ENCODE measurements around the gene DOK6. TPM values are rescaled to one million over a fixed set of nuclear protein-coding genes. Genes with fewer than 3 reads are reported as not detected.

The DOK6 gene
- total RNA-seq, 2 donors from 2014 or later: 9.0 to 11.2 TPM

DNA sequence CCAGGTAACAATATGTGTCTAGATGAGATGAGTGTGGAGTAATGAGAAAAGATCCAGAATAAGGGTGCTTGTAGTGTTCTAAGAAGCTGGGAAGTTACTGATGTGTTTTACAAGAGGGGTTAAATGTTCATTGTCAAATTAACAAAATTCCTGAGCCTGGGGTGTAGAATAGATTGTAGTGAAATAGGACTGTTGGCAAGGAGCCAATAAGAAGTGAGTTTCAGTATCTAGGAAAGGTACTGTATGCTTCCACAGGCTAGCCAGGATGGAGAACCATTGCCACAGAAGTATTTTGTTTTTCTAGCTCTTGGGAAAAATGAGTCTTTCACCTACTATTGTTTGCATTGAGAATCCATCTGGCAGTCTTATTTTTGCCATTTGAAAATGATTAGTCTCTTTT lies 10.5 kb downstream of the DOK6 start:
- intact Hi-C loops (cut with DNase I): no loop called here
- DNase-seq: no peak
- no peak for ATAC-seq

DNA sequence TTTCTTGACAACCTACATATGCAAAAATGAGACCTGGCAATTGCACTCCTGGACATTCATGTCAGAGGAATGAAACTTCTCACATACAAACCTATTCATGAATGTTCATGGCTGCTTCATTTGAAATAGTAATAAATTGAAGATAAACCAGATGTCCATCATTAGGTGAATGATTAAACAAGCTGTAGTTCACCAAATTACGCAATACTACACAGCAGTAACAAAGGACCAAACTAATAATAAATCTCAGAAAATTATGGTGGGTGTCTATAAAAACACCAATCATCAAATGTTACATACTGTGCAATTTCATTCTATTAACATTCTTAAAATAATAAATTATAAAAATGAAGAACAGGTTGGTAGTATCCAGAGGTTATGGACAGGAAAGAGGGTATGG lies 13.5 kb downstream of the DOK6 start:
- intact Hi-C loops (cut with DNase I): no loop called here
- no peak for DNase-seq
- no peak for ATAC-seq

DNA sequence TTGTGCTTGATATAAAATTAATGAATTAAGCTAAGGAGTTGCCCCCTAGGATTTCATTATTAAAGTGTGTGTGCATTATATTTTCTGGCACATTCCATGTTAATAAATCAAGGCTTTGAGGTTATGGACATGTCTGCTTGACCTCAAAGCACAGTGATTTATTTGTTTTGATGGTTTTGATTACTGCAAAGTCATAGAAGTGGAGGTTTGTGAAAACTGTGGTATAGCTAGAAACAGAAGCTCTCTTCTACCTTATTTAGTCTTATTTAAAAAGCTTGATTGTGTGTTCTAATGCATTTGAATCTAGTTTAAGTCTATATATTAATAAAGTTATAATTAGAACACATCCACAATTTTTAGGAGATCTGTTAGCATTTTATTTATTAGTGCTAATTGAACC lies 32.2 kb downstream of the DOK6 start:
- ATAC-seq (no peak), DNase-seq (no peak)
- intact Hi-C loops (cut with DNase I): no loop called here

DNA sequence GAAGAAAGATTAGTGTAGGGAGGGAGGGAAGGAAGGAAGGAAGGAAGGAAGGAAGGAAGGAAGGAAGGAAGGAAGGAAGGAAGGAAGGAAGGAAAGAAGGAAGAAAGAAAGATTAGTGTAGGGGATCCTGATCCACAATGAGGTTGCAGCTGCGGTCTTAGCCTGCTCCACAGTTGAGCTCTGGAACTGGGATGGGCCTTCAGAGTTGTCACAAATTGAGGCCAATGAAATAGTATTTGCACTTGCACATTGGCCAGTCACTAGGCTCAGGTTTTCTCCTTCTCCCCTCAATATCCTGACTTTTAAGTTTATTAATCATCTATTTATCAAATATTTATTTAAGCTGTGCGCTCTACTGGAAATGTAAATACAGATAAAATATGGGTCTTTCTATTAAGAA lies 34.3 kb downstream of the DOK6 start:
- intact Hi-C loops (cut with DNase I): no loop called here
- ATAC-seq (no peak), DNase-seq (no peak)

DNA sequence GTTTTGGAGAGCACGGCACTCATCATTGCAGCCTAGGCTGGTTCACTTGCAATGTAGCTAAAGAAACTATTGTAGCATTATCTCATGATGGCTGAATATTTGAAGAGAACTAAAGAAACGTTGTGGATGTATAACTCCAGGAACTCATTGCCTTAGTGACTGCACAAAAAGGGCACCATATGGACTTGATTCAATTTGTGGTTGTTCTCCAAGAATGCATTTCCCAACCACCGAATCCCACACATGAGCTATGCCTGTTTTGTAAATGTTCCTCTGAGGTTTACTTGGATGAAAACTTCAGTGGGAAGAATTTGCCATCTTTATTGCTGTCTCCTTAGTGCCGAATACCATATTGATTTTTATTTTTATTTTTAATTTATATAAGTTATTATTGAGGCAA lies 43.5 kb downstream of the DOK6 start:
- DNase-seq (no peak), ATAC-seq (no peak)
- intact Hi-C loops (cut with DNase I): no loop called here

DNA sequence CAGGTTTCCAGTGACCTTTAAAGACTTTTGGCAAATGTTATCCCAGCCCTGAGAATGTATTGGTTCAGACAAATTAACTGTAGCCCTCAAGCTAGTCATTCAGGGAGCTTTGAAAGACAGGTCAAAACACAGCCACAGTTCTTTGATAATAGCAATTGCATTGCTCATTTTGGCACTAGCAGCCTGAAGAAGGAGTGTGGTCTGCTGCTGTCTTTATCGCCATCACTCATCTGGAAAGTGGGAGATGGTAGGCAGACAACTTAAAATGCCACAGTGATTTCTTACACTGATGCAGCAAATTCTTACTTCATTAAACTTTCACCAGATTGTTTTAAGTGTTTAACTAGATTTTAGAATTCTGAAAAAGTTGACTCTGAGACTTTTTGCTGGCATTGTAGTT lies 47.2 kb downstream of the DOK6 start:
- intact Hi-C loops (cut with DNase I): no loop called here
- ATAC-seq: no peak
- DNase-seq: no peak

DNA sequence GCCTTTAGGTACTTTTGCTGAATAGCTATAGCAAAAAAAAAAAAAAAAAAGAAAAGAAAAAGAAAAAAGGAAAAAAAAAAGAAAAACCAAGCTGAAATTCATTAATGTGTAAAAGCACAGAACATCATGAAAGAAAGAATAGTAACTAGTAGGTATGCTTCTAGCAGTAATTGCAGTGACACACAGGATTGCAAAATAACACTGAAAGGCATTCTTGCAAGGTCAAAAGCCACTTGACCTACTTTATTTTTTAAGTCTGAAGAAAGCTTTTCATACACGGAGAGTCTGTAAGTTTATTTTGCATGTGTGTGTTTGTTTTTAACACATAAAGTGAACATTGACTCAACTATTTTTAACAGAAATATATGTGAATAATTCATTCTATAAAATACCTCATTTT lies 54.4 kb downstream of the DOK6 start:
- intact Hi-C loops (cut with DNase I): no loop called here
- no peak for DNase-seq
- ATAC-seq: no peak

DNA sequence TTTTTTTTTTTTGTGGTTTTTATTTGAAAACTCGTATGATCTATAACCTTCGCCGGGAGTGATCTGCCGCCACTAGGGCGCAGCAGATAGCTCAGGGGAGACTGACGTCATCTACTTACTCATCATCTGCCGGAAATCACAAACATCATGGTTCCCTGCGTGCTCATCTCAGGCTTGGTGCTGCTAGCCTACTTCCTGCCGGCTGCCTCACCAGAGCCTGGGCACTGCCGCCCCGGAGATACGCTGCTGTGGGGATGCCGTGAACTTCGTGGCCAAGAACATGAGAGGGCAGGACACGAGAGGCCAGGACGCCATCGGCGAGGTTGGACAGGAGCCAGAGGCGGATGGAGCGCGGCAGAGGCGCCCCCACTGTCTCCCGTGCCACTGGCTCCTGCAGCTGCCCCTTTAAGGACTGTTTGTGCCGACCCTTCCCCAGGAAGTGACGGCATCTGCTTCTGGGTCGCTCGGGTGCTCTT lies 68.8 kb downstream of the DOK6 start:
- intact Hi-C loops (cut with DNase I): no loop called here
- DNase-seq: no peak
- ATAC-seq: no peak

DNA sequence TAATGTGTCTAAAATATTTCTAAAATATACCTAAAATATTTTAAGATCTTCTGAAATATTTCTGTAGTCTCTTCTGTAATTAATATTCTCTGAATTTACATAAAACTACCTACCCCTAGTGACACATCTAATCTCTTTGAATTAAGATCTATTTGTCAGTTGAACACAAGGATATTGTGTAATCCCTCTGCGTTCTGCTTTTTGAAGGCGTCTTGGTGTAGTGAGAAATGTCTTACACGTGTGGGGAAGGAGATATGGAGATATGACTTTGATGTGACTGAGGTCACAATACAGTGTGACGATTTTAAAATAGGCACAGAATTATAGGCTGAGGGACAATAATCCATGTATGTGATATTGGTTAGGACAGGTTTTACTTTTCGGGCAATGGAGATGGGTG lies 79.8 kb downstream of the DOK6 start:
- no peak for ATAC-seq
- DNase-seq: no peak
- intact Hi-C loops (cut with DNase I): no loop called here

DNA sequence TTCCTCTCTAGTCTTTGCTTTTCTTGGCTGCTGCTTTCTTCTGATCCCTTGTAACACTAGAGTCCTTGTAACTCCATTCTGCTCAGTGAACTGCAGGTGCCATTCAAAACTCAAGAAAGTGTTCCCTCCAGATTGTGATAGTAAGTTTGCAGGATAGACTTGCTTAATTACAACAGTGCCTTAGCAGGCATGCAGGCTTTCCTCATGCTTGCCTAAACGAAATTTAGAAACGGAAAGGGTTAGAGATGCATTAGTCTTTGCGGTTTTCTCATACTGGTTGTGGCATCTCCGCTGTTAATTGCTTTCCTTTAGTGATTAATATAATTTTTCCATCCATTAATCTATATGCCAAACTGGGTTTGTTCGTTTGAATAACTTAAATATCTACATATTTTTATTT lies 82.9 kb downstream of the DOK6 start:
- ATAC-seq (no peak), DNase-seq (no peak)
- intact Hi-C loops (cut with DNase I): no loop called here

DNA sequence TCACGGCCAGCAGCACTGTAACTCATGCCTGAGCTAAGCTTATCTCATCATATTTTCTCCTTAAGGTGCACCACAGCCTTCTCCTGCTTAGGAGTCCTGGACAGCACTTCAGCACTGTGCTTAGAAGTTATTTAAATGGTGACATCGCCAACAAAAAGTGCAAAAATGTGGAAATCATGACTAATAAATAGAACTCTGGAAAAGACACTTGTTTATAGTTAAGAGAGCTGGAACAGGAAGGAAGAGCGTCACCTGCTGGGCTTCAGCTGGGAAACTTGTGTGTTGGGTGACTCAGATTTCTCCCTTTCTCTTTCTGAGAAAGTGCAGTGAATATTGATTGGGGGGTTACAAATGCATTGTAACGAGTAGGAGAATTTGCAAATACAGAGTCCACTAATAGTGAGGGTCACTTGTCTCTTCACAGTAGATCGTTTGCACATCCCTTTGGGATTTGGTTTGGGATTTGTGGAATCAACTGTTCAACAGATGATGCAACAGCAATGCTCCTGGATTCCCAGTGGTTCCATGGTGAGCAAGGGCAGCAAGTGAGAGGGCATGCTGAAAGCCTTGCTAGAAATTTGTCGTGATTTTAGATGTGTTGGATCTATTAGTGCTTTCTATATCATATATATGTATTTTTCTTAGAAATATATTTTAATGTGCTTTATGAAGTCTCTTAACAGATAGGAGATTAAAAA lies 84.2 kb downstream of the DOK6 start:
- ATAC-seq: no peak
- intact Hi-C loops (cut with DNase I): no loop called here
- no peak for DNase-seq

DNA sequence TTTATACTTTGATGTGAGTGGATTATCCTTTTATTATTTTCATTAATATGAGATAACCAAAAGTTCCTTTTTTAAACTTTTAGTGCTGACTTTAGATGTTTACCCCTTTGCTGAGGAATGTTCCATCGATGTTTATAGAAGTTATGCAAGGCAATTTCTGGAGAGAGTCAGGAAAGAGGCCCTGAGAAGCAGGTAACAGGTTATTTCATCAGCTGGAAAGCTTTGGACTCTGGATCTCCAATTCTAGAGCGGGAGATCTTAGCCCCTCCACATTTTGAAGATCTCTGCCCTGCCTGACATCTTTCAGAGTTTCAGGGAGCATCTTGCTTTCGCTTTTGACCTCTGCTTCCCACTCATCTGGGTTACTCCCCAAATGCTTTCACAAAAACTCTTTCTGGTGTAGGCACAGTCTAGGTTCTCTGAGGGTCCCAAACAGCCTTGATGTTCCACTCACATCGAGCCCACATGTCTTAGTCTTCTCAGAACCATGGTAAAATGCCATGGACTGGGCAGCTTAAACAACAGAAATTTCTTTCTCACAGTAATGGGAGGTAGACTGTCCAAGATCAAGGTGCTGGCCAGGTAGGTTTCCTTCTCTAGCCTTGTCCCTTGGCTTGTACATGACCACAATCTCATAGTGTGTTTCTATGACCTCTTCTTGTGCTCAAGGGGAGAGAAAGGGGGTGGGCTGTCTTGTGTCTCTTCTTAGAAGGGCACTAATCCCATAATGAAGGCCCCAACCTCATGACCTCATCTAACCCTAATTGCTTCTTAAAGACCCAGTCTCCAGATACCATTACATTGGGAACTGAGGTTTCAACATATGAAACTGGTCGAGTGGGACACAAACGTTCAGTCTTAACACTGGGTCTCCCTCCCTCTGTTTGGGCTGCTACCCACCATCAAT lies 87.1 kb downstream of the DOK6 start:
- ATAC-seq (no peak), DNase-seq (no peak)
- intact Hi-C loops (cut with DNase I): no loop called here

DNA sequence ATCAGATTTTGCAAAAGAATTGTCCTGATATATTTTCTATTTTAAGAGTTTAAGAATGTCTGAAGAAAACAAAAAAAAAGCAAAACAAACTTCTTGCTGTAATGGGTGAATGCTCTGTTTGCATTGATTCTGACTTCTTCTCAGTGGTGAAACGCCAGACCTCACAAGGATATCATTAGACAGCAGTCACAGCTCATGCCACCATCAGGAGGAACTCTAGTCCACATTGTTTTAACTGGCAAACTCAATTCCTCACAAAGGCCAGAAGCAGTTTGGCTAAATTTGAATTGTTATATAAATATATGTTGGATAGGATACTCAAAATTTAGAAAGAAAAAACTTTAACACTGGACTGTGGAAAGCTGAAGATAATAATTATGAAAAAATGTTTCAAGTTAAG lies 89.4 kb downstream of the DOK6 start:
- DNase-seq (no peak), ATAC-seq (peak in 1 of 2 donors; percentile 57)
- intact Hi-C loops (cut with DNase I): no loop called here

DNA sequence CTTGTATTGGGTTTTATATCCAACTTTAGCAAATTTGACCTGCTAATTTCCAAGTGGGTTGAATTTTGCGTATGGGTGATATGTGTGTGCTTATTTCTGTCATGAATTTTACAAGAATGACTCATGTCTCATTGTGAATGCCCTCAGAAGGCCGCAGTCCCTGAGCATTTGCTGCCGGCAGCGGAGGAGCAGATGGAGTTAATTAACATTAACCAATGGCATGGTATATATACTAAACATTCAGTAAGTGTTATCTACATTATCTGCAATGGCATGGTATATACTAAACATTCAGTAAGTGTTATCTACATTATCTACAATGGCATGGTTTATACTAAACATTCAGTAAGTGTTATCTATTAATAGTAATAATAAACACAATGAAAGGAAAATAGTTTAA lies 90.1 kb downstream of the DOK6 start:
- intact Hi-C loops (cut with DNase I): no loop called here
- no peak for DNase-seq
- ATAC-seq: peak; percentile 27 to 50

DNA sequence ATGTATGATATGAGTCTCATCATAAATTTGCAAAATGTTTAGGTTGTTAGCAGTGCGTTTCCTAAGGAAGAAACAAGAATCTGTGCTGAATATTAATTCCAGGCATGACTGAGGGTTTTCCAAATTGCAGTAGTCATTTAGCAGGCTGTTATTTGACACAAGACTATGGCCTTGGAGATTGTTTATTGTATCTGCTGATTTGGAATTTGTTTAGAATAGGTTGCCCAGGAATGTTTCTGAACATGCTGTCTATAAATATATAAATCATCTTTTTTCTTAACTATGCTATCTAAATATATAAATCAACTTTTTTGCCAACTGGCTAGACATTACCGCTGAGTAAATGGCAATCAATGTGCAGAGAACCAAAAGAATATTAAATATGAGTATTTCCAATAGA lies 90.9 kb downstream of the DOK6 start:
- DNase-seq (no peak), ATAC-seq (no peak)
- intact Hi-C loops (cut with DNase I): no loop called here

DNA sequence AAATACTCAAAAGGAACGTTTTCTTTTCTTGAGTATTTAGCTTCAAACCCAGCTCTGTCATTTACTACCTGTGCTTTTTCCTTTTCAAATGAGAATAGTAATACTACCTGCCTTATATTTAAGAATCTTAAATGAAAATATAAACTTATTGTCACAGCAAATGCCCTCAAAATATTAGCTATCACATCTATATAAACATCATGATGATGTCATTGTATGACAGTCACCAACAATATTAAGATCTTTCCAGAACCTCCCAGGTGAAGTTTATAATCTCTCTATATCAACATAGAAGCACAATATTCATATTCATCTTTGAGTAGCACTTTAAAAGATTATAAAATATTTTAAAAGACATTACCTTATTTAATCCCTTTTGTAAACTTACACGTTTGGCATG lies 92.2 kb downstream of the DOK6 start:
- intact Hi-C loops (cut with DNase I): no loop called here
- no peak for ATAC-seq
- DNase-seq: no peak

DNA sequence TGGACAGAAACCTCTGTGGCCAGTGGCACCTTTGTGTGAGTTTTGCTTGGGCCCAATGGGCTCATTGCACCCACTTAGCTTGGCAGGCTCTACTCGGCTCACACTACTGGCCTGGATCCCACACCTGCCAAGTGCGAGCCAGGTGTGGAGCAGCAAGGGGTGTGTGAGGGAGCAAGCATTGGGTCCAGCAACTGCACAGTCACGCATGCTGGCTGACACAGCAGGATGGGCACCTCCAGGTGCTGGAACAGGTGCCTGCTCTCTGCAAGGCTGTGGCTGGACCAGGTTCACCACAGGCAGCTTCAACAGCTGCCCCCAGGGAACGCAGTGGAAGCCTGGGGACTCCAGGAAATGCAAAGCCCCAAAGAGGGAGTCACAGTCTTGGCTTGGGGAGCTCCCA lies 94.2 kb downstream of the DOK6 start:
- intact Hi-C loops (cut with DNase I): no loop called here
- no peak for ATAC-seq
- no peak for DNase-seq

DNA sequence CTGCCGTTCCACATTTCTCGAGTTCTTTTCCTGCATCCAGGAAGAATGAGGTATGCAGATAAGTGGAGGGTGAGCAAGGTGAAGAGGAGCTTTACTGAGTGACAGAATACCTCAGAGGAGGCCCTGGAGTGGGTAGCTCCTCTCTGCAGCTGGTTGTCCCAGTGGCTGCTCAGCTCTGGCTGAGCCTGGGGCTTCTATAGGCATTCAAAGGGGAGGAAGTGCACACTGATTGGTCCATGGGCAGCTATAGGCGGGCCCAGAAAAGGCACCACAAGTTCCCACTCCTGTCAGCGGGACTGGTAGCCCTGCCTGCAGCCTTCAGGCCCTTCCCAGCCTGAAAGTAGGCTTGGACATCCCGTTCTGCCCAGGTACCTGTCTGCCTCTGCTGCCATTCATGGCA lies 94.7 kb downstream of the DOK6 start:
- ATAC-seq (no peak), DNase-seq (no peak)
- intact Hi-C loops (cut with DNase I): no loop called here

DNA sequence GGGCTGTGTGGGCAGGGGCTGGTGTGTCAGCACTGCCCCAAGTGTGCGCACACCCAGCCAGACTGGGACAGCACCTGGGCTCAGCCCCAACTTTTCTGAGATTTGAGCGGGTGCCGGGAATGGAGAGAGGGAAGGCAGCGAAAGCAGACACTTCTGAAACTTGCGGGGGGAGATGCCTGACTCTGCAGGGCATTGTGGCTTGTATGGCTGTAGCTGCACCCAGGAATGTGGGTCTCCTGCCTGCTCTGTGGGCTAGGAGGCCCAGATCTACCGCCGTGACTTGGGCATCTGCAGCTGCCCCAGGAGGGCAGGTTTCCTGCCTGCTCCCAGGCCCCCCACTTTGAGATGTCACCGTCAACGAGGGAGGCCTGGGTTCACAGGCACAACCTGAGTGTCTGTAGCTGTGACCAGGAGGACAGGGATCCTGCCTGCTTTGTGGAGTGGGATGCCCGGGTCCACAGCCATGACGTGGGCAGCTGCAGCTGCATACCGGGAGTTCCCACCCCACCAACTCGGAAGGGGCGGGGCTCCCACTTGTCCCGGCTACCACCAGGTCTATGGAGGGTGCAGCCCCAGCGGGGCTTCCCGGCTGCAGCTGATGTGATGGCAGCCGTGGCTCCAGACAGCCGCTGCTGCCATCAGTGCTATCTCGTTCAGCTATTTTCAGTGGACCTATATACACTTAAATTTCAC lies 95.3 kb downstream of the DOK6 start:
- DNase-seq: no peak

DNA sequence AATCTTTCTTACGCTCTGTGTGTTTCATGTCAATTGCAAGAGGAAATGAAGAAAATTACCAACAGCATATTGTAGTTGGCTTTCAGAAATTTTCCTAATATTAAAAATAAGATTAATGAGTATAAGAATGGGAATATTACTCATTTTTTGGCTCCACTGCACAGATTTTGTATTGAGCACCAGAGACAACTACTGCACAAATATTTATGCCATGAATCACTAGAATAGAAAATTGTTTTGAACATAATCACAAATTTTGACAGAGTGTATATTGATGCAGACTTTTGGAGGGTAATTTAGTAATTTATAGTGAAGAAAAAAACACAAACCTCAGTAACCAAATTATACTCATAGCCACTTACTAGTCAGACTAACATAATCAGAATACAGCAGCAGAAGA lies 118.3 kb downstream of the DOK6 start:
- intact Hi-C loops (cut with DNase I): no loop called here
- ATAC-seq (no peak), DNase-seq (no peak)

More for the DNA sequence above, 95.3 kb downstream of the DOK6 start:
- intact Hi-C loops (cut with DNase I): no loop called here
- no peak for ATAC-seq

Measured in left cardiac atrium (tissue), 4 donors.